ENCODE data around the gene SMC2. TPM values are rescaled to one million over a fixed set of nuclear protein-coding genes. Genes with fewer than 3 reads are reported as not detected.

Gene SMC2
- total RNA-seq, 4 donors from 2014 or later: 6.7 to 14.1 (median 12.7) TPM

- ATAC-seq: no peak
- peaks cover 11 to 47% (median 16%) of the 10 kb centered on the region in 3 donors for H3K4me1 ChIP-seq
- TF ChIP-seq POLR2A (IDR thresholded peaks at IDR 0.05) (no peak), EP300 (IDR thresholded peaks at IDR 0.05) (no peak), POLR2AphosphoS5 (IDR thresholded peaks at IDR 0.05) (no peak), CTCF (IDR thresholded peaks at IDR 0.05) (no peak)
Measured at GRCh38 chr9:104091116-104091515, 3.0 kb upstream of the SMC2 start.

DNA sequence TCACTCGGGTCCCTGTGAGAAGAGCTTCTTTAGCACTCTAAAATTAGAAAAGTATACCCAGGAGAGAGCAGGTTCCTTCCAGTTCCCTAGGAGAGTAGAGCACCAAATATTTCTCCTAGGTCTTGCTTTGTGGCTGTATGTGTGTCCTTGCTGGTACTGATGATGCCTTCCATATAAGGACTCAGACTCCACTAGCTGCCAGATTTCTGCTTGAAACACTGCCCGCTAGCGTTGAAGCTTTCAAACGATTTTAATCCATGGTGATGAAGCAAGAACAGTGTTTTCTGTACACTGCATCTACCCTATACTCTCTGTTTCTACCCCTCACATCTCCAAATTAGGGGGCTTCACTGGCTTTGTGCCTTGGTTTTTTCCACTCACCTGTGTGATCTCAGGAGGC is 2.4 kb upstream of the SMC2 start:
- H3K27me3 ChIP-seq: no peaks in the 10 kb centered on the region
- no peaks in the 10 kb centered on the region for H3K36me3 ChIP-seq
- peak overlapping the region; percentile 37 to 39 for H3K4me3 ChIP-seq
- TF ChIP-seq POLR2AphosphoS5 (IDR thresholded peaks at IDR 0.05) (peak; percentile 59), POLR2A (IDR thresholded peaks at IDR 0.05) (no peak), EP300 (IDR thresholded peaks at IDR 0.05) (no peak), CTCF (IDR thresholded peaks at IDR 0.05) (peak; percentile 30 to 58 (median 51))
- no peaks in the 10 kb centered on the region for H3K9me3 ChIP-seq
- peak; percentile 63 for ATAC-seq
- H3K27ac ChIP-seq: peak overlapping the region; percentile 71 to 96 (median 94)
- H3K4me1 ChIP-seq: peaks cover 11 to 47% (median 16%) of the 10 kb centered on the region in 3 donors
- WGBS, 2 donors (ENCODE audit: low coverage in 1 of 2): 18 to 33% methylated on average over 3 to 4 of the region's 4 CpGs

More at GRCh38 chr9:104091116-104091515, 3.0 kb upstream of the SMC2 start:
- no peaks in the 10 kb centered on the region for H3K27me3 ChIP-seq
- H3K9me3 ChIP-seq: no peaks in the 10 kb centered on the region
- peak overlapping the region; percentile 37 to 39 for H3K4me3 ChIP-seq
- H3K27ac ChIP-seq: peak overlapping the region; percentile 71 to 96 (median 94)
- WGBS, 2 donors (ENCODE audit: low coverage in 1 of 2): 31 to 44% methylated on average over 8 of the region's 8 CpGs
- H3K36me3 ChIP-seq: no peaks in the 10 kb centered on the region

DNA sequence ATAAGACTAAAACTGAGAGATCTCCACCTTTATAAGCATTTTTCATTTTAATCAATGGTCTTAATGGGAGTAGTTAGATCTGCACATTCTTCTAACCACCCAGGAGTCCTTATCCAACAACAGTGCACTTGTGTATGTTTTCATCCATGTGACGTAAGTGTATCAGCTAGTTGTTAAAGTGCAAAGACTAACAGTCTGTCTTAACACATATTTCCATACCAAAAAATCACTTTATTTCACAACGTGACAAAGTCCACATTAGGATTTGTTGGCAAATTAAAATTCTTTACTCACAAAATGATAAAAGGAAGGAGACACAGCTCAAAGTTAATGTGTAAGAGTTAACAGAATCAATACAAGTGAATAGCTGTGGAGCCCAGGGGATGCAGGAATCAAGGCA is 1.9 kb upstream of the SMC2 start:
- ATAC-seq: no peak
- H3K9me3 ChIP-seq: no peaks in the 10 kb centered on the region
- 22 to 55% methylated on average over 2 of the region's 2 CpGs for WGBS, 2 donors (ENCODE audit: low coverage in 1 of 2)
- H3K36me3 ChIP-seq: no peaks in the 10 kb centered on the region
- no peak overlapping the region for H3K4me3 ChIP-seq
- H3K4me1 ChIP-seq: peaks cover 11 to 47% (median 16%) of the 10 kb centered on the region in 3 donors
- TF ChIP-seq POLR2AphosphoS5 (IDR thresholded peaks at IDR 0.05): no peak
- no peak for TF ChIP-seq POLR2A (IDR thresholded peaks at IDR 0.05)
- TF ChIP-seq EP300 (IDR thresholded peaks at IDR 0.05): no peak
- no peak for TF ChIP-seq CTCF (IDR thresholded peaks at IDR 0.05)
- no peaks in the 10 kb centered on the region for H3K27me3 ChIP-seq
- peak overlapping the region; percentile 71 to 96 (median 94) for H3K27ac ChIP-seq

DNA sequence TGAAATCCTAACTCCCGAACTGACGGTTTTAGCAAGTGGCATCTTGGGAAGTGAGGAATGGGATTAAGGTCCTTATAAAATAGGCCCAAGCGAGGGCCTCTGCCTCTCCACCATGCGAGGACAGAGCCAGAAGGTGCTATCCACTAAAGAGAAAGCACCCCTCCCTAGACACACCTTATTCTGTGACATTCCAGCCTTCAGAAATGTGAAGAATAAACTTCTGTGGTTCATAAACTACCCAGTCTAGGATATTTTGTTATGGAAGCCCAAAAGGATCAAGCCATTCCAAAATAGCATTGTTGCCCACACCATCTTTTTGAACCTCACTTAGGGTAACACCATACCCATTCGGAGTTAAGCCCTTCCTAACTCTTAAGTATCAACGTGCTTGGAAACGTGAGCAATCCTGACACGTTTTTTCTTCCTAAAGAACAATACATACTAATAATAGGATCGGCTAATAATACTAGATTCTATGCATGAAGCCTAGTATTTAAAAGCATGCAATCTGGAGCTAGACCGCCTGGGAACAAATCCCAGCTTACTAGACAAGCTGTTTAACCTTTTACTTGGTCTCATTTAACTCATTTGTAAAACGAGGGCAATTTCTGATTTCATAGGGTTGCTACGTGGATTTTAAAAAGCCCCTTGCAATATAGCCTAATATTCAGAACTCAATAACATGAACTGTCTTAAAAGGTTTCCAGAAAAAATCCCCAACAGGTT is 1.1 kb upstream of the SMC2 start:
- H3K36me3 ChIP-seq: no peaks in the 10 kb centered on the region
- no peak for ATAC-seq
- peak overlapping the region; percentile 71 to 96 (median 94) for H3K27ac ChIP-seq
- TF ChIP-seq CTCF (IDR thresholded peaks at IDR 0.05): peak in 2 of 4 experiments; percentile 3 to 13
- no peak for TF ChIP-seq POLR2A (IDR thresholded peaks at IDR 0.05)
- no peak for TF ChIP-seq EP300 (IDR thresholded peaks at IDR 0.05)
- no peak for TF ChIP-seq POLR2AphosphoS5 (IDR thresholded peaks at IDR 0.05)
- no peaks in the 10 kb centered on the region for H3K27me3 ChIP-seq
- 17 to 22% methylated on average over 11 to 12 of the region's 12 CpGs for WGBS, 2 donors (ENCODE audit: low coverage in 1 of 2)
- H3K4me1 ChIP-seq: peaks cover 11 to 47% (median 16%) of the 10 kb centered on the region in 3 donors
- H3K4me3 ChIP-seq: peak overlapping the region; percentile 65 to 69
- no peaks in the 10 kb centered on the region for H3K9me3 ChIP-seq

All from gastroesophageal sphincter (tissue), 4 donors.